ENCODE results near the gene FANCF.
"Not testable (repeated sequence)": the region's sequence is repeated elsewhere in the genome, so short reads cannot be mapped to it uniquely, and the experiment has no call there.

Gene FANCF, protein sequence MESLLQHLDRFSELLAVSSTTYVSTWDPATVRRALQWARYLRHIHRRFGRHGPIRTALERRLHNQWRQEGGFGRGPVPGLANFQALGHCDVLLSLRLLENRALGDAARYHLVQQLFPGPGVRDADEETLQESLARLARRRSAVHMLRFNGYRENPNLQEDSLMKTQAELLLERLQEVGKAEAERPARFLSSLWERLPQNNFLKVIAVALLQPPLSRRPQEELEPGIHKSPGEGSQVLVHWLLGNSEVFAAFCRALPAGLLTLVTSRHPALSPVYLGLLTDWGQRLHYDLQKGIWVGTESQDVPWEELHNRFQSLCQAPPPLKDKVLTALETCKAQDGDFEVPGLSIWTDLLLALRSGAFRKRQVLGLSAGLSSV

GRCh38 chr11:22625448-22626287 lies at the start of gene FANCF:
TSS of gene FANCF (minus strand) at chr11:22625823. CDS start at chr11:22625810, 13 bp downstream.
- DNase-seq (ENCODE audit: low spot score), result peak; percentile 100

- no peak for DNase-seq (ENCODE audit: low spot score)
Observed at GRCh38 chr11:22674470-22675439, 49.1 kb upstream of the FANCF start.

- DNase-seq (ENCODE audit: low spot score), result peak; percentile 32
Observed at GRCh38 chr11:22671751-22672150, 46.1 kb upstream of the FANCF start.

DNA sequence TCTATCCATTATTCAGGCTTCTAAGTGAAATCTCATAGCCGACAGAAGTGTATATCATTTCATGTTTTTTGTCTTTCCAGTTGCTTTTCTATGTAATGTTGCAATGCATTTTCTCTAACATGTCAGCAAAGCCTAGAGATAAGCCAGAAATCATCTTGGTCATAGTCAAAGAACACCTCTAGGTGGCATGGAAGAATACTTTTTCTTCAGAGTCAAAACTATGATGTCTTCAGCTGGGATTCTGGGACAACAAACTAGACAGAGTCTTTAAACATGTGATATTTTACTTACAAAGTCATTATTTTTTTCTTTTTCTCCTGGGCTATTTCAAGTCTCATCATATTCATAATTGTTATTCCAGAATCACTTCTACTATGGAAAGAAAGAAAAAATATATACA lies 45.2 kb upstream of the FANCF start:
- peak; percentile 79 for DNase-seq (ENCODE audit: low spot score)

- no peak for DNase-seq (ENCODE audit: low spot score)
Observed at GRCh38 chr11:22669368-22669767, 43.7 kb upstream of the FANCF start.

DNA sequence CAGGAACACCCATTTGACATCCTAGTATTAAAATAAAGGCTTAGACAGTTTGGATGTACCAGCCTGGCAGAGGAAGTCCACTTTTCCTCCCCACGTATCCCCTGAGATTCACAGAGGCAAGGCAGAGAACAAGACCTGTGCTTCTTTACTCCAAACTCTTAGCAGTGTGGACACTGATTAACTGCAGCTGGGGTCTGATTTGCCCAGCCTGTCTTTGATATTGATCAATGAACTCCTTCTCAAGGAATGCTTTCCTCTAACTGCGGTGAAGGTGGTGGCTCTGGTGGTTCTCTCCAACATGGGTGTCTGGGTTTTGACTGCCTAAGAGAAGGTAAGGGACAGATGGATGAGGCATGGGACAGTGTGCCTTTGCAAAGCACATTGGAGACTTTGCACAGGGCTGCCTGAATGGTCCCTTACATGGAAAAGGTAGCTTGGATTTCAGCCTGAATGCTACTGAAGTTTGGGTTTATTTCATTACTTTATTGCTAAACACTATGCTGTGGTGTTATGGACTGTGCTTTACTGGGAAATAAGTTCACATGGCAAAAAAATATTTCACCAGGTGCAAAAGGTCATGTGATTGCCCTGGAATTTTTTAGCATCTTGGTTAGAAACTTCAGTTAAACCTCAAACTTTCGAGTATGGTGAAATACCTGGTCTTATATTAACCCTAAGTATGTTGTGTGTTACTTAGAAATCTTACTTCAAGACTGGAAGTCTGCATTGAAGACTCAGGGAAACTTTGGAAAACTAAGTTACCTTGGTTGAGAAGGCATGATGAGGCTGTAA lies 42.6 kb upstream of the FANCF start:
- DNase-seq (ENCODE audit: low spot score), result peak; percentile 20

DNA sequence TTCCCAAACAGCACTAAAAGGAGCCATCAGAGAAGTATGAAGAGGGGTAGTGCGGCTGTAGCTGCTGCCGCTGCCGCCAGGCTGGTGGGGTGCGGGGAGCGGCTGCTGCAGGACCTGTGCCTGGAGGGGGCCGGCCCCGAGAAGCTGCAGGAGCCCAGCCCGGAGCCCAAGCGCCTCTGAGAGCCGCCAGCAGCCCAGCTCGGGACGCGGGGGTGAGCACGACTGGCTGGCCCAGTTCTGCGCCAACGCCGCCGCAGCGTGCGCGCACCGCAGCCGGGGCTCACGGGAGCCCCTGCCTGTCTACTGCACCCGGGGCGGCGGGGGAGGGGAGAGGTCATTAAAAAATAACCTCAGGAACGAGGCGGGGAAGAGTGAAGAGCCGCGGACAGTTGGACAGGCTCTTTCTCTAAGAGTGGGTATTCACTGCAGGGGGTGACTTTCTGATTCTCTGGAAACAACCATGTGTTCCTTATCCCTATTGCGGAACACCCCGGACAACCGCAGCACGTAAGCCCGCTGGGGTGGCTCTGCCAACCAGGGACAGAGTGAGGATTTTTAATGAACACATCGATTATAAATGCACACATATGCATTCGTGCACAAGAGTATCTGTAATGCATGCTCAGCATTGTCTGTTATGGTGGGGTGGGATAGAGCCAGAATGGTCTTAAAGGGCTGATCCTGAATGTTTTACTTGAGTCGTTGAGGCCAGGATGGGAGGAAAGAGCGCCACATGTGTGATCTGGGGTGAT lies 41.2 kb upstream of the FANCF start:
- DNase-seq (ENCODE audit: low spot score), result peak; percentile 34

- no peak for DNase-seq (ENCODE audit: low spot score)
Observed at GRCh38 chr11:22666325-22666687, 40.7 kb upstream of the FANCF start, which contains the start of gene GAS2. TSS of gene GAS2 (plus strand) at chr11:22666611. CDS start at chr11:22674870, 8,259 bp downstream.

- no peak for DNase-seq (ENCODE audit: low spot score)
Observed at GRCh38 chr11:22659783-22660182, 34.2 kb upstream of the FANCF start.

DNA sequence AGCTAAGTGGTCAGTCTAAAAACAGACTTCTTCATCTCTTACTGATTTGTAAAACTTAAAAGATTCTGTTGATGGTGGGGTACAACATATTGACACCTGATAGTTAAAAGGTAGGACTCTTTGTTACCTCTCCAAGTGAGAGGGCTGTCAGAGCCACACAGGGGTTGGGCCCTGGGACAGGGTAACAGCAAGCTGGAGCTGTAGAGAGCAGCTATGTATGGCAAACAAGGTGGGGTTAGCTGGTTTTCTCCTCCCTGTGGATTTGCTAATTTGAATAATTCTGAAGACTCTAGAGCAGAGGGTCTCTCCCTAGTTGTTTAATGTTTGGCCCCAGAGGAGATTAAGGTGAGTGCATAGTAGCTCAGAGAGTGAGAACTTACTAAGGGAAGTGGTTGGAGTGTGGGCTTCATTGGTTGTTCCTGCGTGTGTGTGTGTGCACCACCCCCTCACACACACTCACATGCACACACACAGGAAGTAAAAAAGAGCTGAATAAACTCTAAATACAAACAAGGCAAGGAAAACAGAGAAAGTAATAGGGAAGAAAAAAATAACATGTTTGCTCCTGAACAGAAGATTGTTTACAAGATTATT lies 31.6 kb upstream of the FANCF start:
- DNase-seq (ENCODE audit: low spot score), result no peak

DNA sequence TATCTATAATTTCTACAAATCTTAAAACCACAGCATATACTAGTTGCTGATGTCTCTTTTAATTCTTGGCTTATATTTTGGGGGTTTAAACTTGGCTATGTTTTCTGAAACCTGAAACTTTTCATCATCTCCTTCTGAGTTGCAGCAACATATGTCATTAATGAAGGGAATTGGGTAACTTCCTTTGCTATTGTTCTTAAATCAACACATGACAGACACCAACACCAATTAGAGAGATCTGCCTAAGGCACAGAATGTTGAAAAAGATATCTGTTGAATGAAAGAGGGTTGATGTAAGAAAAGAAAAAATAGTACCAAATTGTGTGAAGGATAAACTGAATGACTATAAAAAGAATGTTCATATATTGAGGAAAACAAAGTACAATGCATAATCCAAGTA lies 30.5 kb upstream of the FANCF start:
- no peak for DNase-seq (ENCODE audit: low spot score)

- not testable (repeated sequence) for DNase-seq (ENCODE audit: low spot score)
Observed at GRCh38 chr11:22652346-22652745, 26.7 kb upstream of the FANCF start.

DNA sequence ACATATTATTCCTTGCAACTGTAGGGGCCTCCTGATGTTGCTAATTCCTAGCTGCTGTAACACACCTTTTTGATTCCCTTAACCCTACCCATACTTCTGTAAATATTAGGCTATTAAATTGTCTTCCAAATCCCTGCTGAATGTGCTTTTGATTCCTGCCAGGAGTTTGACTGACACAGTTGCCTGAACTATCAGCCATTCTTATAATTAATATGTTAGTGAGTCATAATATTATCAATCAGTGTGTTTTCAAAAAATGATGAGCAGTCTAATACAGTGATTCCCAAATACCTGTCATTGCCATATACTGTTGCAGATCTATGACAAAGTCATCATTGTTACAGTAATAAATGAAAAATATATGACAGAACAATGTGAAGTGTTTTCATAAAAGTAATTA lies 15.9 kb upstream of the FANCF start:
- no peak for DNase-seq (ENCODE audit: low spot score)

- DNase-seq (ENCODE audit: low spot score), result no peak
Observed at GRCh38 chr11:22640862-22641261, 15.2 kb upstream of the FANCF start.

GRCh38 chr11:22635689-22636088 lies 10.1 kb upstream of the FANCF start:
- no peak for DNase-seq (ENCODE audit: low spot score)

- no peak for DNase-seq (ENCODE audit: low spot score)
Observed at GRCh38 chr11:22634897-22635629, 9.4 kb upstream of the FANCF start.

- no peak for DNase-seq (ENCODE audit: low spot score)
Observed at GRCh38 chr11:22633354-22633902, 7.8 kb upstream of the FANCF start.

DNA sequence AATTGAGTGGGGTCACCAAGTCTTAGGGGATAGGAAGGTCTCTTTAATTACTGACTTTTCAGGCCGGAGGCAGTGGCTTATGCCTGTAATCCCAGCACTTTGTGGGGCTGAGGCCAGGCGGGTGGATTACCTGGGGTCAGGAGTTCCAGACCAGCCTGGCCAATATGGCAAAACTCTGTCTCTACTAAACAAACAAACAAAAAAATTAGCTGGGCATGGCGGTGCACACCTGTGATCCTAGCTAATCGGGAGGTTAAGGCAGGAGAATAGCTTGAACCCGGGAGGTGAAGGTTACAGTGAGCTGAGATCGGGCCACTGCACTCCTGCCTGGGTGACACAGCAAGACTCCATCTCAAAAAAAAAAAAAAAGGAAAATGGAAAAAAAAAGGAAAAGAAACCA lies 1.8 kb upstream of the FANCF start:
- DNase-seq (ENCODE audit: low spot score), result no peak

Data from pons (tissue), 1 donor.